DND-41 (cell line): Measurements from ENCODE around the gene PPP1R14C.

ENCODE experiments used
- CTCF ChIP-seq: IDR thresholded peaks from 2 replicates; pipeline ENCODE4 v1.5.1; 2012; ENCODE audit warnings: borderline replicate concordance, low read length, moderate library complexity, mild to moderate bottlenecking; ENCODE audit not compliant: poor library complexity, severe bottlenecking; ENCODE audit errors: extremely low read depth
- EZH2 ChIP-seq: IDR thresholded peaks from 3 replicates; pipeline ENCODE4 v1.6.1; 2012; ENCODE audit warnings: borderline replicate concordance, low read depth, mild to moderate bottlenecking, moderate library complexity, low read length, inconsistent platforms; ENCODE audit not compliant: severe bottlenecking

- TF ChIP-seq EZH2 (no peak), CTCF (no peak)
Measured at GRCh38 chr6:150243620-150244314, 100.9 kb downstream of the PPP1R14C start.
